ENCODE measurements around the gene LDHD.
"Not testable (repeated sequence)": the region's sequence is repeated elsewhere in the genome, so short reads cannot be mapped to it uniquely, and the experiment has no call there.

The LDHD gene

DNA sequence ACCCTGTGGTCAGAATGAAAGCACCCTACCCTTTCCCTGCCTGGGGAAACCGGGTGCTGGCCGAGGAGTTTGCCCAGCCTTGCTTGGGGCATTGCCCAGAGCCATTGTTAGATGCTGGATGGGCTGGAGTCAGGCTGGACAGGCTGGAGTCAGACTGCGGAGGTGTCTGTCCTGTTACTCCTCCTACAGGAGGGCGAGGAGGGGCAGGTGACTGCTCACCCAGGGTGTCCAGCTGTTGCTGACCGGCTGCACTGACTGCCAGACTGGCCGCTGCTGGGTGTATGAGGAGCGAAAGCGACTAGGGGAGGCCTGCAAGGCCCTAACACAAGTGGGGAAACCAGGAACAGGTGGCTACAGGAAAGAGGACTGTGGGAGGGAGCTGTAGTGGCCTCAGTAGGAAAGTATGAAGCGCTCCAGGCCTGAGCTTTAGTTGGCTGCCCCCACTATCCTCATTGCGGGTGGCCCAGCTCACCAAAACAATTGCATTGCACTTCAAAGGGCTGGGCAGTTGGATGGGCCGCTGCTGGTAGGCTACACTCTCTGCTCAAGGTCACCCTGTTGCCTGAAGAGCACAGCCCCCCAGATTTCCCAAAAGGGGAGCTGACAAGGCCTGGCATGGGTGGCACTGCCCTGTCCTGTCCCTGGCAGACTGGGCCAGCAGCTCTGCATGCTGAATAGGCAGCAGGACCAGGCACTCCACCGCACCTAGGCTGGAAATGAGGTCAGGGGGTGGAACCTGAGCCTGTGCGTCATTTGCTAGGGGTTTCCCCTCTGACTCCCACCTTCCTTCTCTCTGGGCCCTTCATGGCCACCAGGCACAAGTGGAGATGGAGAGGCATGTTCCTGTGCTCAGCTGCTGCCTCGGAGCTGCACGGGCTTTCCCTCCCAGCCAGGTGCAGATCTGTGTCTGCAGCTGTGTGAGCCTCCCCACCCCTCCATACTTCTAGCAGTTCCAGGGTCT is 18.4 kb downstream of the LDHD start:
- no peak overlapping the region for H2AFZ ChIP-seq (ENCODE audit: low read length, unreplicated experiment)
- no peaks in the 10 kb centered on the region for H3K79me2 ChIP-seq (ENCODE audit: control insufficient read depth, insufficient read depth, low read length, unreplicated experiment)
- no peaks in the 10 kb centered on the region for H3K27me3 ChIP-seq (ENCODE audit: insufficient read depth, low read length)
- H3K4me1 ChIP-seq (ENCODE audit: control insufficient read depth, insufficient read depth, low read length, unreplicated experiment): peaks cover 11% of the 10 kb centered on the region
- no peak overlapping the region for H3K27ac ChIP-seq (ENCODE audit: low read depth, low read length)
- H3K4me3 ChIP-seq (ENCODE audit: low read depth, low read length): no peak overlapping the region
- H3K36me3 ChIP-seq (ENCODE audit: insufficient read depth, low read length): no peaks in the 10 kb centered on the region

DNA sequence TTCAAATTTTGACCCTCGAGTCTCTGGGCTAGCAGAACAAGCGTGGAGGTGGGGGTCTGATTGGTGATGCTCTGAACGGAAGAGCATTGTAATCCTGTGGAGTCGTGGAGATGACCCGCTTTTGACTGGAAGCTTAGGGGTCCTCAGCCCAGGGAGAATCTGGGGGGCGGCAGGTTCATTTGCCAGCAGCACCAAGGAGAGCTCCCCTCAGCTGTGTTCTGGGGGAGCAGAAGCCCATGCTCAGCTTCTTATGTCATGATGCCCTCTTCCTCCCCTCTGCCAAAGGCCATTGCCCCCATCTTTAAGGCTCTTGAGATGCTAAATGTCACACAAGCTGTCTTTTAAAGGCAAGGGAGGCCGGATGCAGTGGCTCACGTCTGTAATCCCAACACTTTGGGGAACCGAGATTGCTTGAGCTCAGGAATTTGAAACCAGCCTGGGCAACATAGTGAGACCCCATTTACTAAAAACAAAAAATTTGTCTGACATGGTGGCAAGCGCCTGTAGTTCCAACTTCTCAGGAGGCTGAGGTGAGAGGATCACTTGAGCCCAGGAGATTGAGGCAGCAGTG is 19.3 kb downstream of the LDHD start:
- no peaks in the 10 kb centered on the region for H3K79me2 ChIP-seq (ENCODE audit: control insufficient read depth, insufficient read depth, low read length, unreplicated experiment)
- H3K36me3 ChIP-seq (ENCODE audit: insufficient read depth, low read length): no peaks in the 10 kb centered on the region
- H2AFZ ChIP-seq (ENCODE audit: low read length, unreplicated experiment): no peak overlapping the region
- H3K27ac ChIP-seq (ENCODE audit: low read depth, low read length): no peak overlapping the region
- H3K4me1 ChIP-seq (ENCODE audit: control insufficient read depth, insufficient read depth, low read length, unreplicated experiment): peaks cover 11% of the 10 kb centered on the region
- H3K4me3 ChIP-seq (ENCODE audit: low read depth, low read length): no peak overlapping the region
- H3K27me3 ChIP-seq (ENCODE audit: insufficient read depth, low read length): no peaks in the 10 kb centered on the region

DNA sequence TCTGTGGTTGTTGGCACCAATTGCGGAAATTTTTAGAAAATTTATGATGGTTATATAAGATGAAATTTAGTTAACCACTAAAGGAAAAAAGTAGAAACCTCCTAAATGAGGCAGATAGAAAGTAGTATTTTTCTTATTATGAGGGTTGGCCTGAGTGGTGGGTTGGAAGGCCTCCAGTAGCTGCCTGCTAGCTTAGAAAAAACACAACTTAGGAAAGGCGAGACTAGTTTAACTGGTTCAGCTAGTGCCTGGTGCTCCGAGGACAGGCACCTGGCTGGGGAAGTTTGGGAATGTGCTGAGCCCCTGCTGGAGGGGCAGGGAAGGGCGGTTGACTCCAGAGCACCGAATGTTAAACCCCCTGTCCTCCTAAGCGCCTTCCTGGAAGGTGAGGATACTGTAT is 19.9 kb downstream of the LDHD start:
- Histone ChIP-seq H3K36me3 (ENCODE audit: insufficient read depth, low read length) (no peaks in the 10 kb centered on the region), H3K27me3 (ENCODE audit: insufficient read depth, low read length) (no peaks in the 10 kb centered on the region), H3K4me3 (ENCODE audit: low read depth, low read length) (no peak overlapping the region), H3K27ac (ENCODE audit: low read depth, low read length) (no peak overlapping the region), H3K4me1 (ENCODE audit: control insufficient read depth, insufficient read depth, low read length, unreplicated experiment) (peaks cover 11% of the 10 kb centered on the region), H2AFZ (ENCODE audit: low read length, unreplicated experiment) (no peak overlapping the region), H3K79me2 (ENCODE audit: control insufficient read depth, insufficient read depth, low read length, unreplicated experiment) (no peaks in the 10 kb centered on the region)

DNA sequence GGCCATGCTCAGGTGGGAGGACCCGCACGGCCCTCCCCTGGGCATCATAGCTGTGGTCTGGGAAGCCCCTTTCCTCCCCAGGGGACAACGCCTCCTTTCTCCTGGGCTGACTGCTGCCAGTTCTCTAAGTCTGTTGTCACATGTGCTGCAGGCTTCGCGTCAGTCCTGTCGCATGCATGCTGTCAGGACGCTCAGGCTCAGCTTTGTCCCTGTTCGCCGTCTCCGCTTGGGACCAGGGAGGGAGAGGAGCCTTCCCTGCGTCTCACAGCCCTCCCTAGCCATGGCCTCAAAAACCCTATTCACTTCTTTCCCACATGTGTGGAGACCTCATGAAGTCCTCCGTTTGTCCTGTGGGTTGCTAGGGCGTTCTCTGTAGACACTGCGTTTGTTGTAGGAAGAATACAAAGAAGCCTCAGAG is 21.4 kb downstream of the LDHD start:
- H3K27me3 ChIP-seq (ENCODE audit: insufficient read depth, low read length): no peaks in the 10 kb centered on the region
- H3K36me3 ChIP-seq (ENCODE audit: insufficient read depth, low read length): no peaks in the 10 kb centered on the region
- H3K79me2 ChIP-seq (ENCODE audit: control insufficient read depth, insufficient read depth, low read length, unreplicated experiment): no peaks in the 10 kb centered on the region
- H3K4me1 ChIP-seq (ENCODE audit: control insufficient read depth, insufficient read depth, low read length, unreplicated experiment): peaks cover 11% of the 10 kb centered on the region
- H2AFZ ChIP-seq (ENCODE audit: low read length, unreplicated experiment): no peak overlapping the region
- H3K4me3 ChIP-seq (ENCODE audit: low read depth, low read length): no peak overlapping the region
- H3K27ac ChIP-seq (ENCODE audit: low read depth, low read length): no peak overlapping the region

DNA sequence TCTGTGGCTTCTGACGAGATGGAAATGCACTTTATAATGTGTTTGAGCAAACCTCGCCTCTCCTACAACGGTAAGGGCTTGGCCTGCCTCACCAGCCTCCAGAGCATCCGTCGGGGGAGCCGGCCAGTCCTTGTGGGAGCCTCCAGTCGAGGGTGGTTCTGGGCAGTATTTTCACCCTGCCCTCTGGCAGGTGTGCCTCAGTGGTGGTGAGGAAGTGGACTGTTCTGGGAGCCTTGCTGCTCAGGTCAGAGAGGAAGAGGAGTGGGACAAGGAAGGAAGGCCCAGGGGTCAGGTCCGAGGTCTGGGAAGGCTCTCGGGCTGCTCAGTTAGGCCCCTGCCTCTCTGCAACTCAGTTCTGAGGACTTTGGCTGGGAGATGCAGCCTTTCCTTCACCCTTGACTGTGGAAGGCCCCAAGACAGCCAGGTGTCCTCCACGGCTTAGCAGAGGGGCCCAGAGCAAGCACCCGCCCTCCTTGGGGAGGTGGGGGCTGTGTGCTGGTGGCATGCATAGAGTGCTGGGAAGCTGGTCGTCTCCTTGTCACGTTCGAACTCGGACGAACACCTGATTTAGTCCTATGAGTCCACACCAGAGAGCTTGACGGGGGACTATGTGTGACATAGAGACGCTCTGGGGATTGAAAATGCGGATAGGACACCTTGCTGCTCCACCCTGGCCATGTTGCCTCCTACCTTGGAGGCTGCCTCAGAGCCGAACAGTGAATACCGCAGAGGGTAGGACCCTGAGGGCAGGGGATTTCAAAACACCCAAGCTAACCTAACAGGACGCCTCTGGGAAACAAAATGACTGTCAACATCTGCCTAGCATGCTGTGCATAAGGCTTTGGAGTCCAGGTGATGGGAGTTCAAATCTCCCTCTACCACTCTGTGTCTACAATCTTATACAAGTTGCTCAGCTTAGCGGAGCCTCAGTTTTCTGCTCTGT is 22.7 kb downstream of the LDHD start:
- no peaks in the 10 kb centered on the region for H3K4me1 ChIP-seq (ENCODE audit: control insufficient read depth, insufficient read depth, low read length, unreplicated experiment)
- H3K27ac ChIP-seq (ENCODE audit: low read depth, low read length): no peak overlapping the region
- H3K36me3 ChIP-seq (ENCODE audit: insufficient read depth, low read length): no peaks in the 10 kb centered on the region

DNA sequence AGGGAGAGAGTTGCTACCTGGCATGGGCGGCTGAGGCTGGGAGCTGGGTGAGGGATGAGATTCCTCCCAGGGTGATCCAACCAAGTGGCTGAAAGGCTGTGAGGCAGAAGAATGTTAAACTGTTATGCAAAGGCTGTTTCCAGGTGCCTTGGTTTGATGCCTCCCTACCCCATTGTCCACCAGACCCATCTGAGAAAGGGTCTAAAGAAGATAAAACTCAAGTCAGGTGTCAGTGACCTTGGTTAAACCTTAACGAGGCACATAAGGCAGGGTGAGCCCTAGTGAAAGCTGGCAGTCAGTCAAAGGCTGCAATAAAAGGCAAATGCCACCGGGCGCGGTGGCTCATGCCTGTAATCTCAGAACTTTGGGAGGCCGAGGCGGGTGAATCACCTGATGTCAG is 23.8 kb downstream of the LDHD start:
- H3K4me3 ChIP-seq (ENCODE audit: low read depth, low read length): no peak overlapping the region
- H2AFZ ChIP-seq (ENCODE audit: low read length, unreplicated experiment): no peak overlapping the region
- no peaks in the 10 kb centered on the region for H3K27me3 ChIP-seq (ENCODE audit: insufficient read depth, low read length)
- H3K36me3 ChIP-seq (ENCODE audit: insufficient read depth, low read length): no peaks in the 10 kb centered on the region
- H3K4me1 ChIP-seq (ENCODE audit: control insufficient read depth, insufficient read depth, low read length, unreplicated experiment): no peaks in the 10 kb centered on the region
- no peak overlapping the region for H3K27ac ChIP-seq (ENCODE audit: low read depth, low read length)
- H3K79me2 ChIP-seq (ENCODE audit: control insufficient read depth, insufficient read depth, low read length, unreplicated experiment): no peaks in the 10 kb centered on the region

More for the DNA sequence above, 22.7 kb downstream of the LDHD start:
- Histone ChIP-seq H3K27me3 (ENCODE audit: insufficient read depth, low read length) (no peaks in the 10 kb centered on the region), H3K79me2 (ENCODE audit: control insufficient read depth, insufficient read depth, low read length, unreplicated experiment) (no peaks in the 10 kb centered on the region), H2AFZ (ENCODE audit: low read length, unreplicated experiment) (no peak overlapping the region), H3K4me3 (ENCODE audit: low read depth, low read length) (no peak overlapping the region)

DNA sequence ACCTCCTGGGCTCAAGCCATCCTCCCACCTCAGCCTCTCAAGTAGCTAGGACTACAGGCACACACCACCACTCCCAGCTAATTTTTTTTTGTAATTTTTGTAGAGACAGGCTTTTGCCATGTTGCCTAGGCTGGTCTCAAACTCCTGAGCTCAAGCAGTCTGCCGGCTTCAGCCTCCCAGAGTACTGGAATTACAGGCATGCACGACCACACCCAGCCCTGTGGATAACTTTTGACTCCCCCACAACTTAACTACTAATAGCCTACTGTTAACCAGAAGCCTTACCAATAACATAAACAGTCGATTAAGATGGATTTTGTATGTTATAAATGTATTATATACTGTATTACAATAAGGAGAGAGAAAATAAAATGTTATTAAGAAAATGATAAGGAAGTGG is 25.0 kb downstream of the LDHD start:
- H2AFZ ChIP-seq (ENCODE audit: low read length, unreplicated experiment); H3K27me3 ChIP-seq (ENCODE audit: insufficient read depth, low read length); H3K27ac ChIP-seq (ENCODE audit: low read depth, low read length); H3K36me3 ChIP-seq (ENCODE audit: insufficient read depth, low read length); H3K79me2 ChIP-seq (ENCODE audit: control insufficient read depth, insufficient read depth, low read length, unreplicated experiment); H3K4me3 ChIP-seq (ENCODE audit: low read depth, low read length); H3K4me1 ChIP-seq (ENCODE audit: control insufficient read depth, insufficient read depth, low read length, unreplicated experiment): not testable (repeated sequence)

DNA sequence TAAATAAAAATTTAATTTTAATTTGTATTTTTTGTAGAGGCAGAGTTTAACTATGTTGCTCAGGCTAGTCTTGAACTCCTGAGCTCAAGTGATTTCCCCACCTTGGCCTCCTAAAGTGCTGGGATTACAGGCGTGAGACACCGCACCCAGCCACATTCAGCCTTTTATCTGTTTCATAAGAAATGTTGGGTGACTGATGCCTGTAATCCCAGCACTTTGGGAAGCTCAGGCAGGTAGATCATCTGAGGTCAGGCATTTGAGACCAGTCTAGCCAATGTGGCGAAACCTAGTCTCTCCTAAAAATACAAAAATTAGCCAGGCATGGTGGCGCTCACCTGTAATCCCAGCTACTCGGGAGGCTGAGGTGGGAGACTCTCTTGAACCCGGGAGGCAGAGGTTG is 25.7 kb downstream of the LDHD start:
- not testable (repeated sequence) for H3K27ac ChIP-seq (ENCODE audit: low read depth, low read length); H3K4me3 ChIP-seq (ENCODE audit: low read depth, low read length); H3K79me2 ChIP-seq (ENCODE audit: control insufficient read depth, insufficient read depth, low read length, unreplicated experiment)

DNA sequence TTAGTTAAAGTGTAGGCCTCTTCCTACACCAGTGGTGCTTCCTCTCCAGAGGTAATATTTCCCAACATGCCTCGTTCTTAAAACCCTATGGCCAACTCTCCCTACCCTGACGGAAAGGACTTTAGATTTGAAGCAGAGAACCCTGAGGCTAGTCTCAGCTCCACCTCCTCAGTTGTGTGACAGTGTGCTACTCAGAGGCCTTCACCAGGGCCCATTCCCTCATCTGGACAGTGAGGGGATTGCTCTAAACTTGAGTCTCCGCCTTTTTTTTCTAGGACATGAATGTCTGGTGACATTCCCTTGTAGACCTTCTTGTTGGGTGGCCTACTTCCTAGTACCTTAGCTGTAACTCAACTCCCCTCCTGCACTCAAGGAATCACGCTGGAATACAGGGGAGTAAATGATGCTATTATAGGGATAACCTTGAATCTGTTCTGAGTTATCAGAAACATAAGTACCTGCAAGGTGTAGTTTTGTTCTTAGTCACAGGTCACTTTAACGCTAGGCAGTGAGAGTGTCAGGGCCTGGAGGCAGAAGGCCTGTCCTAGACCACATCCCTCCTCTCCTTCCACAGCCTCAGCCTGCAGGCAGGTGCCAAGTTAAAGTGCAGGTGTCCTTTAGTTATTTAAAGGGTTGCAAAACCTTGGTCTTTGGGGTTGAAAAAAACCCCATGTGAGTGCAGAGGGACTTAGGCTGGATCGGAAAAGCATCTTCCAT is 26.9 kb downstream of the LDHD start:
- no peaks in the 10 kb centered on the region for H3K27me3 ChIP-seq (ENCODE audit: insufficient read depth, low read length)
- peaks cover 7% of the 10 kb centered on the region for H3K79me2 ChIP-seq (ENCODE audit: control insufficient read depth, insufficient read depth, low read length, unreplicated experiment)
- peaks cover 4% of the 10 kb centered on the region for H3K4me1 ChIP-seq (ENCODE audit: control insufficient read depth, insufficient read depth, low read length, unreplicated experiment)
- no peak overlapping the region for H3K27ac ChIP-seq (ENCODE audit: low read depth, low read length)
- no peaks in the 10 kb centered on the region for H3K36me3 ChIP-seq (ENCODE audit: insufficient read depth, low read length)
- H2AFZ ChIP-seq (ENCODE audit: low read length, unreplicated experiment): no peak overlapping the region
- no peak overlapping the region for H3K4me3 ChIP-seq (ENCODE audit: low read depth, low read length)

More for the DNA sequence above, 25.7 kb downstream of the LDHD start:
- H3K27me3 ChIP-seq (ENCODE audit: insufficient read depth, low read length); H3K4me1 ChIP-seq (ENCODE audit: control insufficient read depth, insufficient read depth, low read length, unreplicated experiment); H3K36me3 ChIP-seq (ENCODE audit: insufficient read depth, low read length); H2AFZ ChIP-seq (ENCODE audit: low read length, unreplicated experiment): not testable (repeated sequence)

DNA sequence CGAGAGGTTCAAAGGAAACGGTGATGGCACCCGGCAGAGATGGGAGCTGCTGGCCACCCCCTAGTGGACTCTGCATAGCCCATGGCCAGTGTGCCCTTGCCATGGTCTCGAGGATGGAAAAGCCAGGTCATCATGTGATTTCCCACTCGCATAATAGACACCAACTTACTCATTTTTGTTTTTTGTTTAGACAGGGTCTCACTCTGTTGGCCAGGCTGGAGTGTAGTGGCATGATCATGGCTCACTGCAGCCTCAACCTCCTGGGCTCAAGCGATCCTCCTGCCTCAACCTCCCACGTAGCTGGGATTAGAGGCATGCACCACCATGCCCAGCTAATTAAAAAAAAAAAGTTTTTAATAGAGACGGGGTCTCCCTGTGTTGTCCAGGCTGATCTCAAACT is 27.6 kb downstream of the LDHD start:
- peaks cover 7% of the 10 kb centered on the region for H3K79me2 ChIP-seq (ENCODE audit: control insufficient read depth, insufficient read depth, low read length, unreplicated experiment)
- H3K4me3 ChIP-seq (ENCODE audit: low read depth, low read length): no peak overlapping the region
- no peak overlapping the region for H2AFZ ChIP-seq (ENCODE audit: low read length, unreplicated experiment)
- H3K27me3 ChIP-seq (ENCODE audit: insufficient read depth, low read length): no peaks in the 10 kb centered on the region
- H3K36me3 ChIP-seq (ENCODE audit: insufficient read depth, low read length): no peaks in the 10 kb centered on the region
- H3K27ac ChIP-seq (ENCODE audit: low read depth, low read length): no peak overlapping the region
- H3K4me1 ChIP-seq (ENCODE audit: control insufficient read depth, insufficient read depth, low read length, unreplicated experiment): peaks cover 4% of the 10 kb centered on the region
